ENCODE data around the gene PLD3. TPM values are rescaled to one million over a fixed set of nuclear protein-coding genes. Genes with fewer than 3 reads are reported as not detected.

Gene PLD3
- total RNA-seq, 1 donor: 136 TPM

DNA sequence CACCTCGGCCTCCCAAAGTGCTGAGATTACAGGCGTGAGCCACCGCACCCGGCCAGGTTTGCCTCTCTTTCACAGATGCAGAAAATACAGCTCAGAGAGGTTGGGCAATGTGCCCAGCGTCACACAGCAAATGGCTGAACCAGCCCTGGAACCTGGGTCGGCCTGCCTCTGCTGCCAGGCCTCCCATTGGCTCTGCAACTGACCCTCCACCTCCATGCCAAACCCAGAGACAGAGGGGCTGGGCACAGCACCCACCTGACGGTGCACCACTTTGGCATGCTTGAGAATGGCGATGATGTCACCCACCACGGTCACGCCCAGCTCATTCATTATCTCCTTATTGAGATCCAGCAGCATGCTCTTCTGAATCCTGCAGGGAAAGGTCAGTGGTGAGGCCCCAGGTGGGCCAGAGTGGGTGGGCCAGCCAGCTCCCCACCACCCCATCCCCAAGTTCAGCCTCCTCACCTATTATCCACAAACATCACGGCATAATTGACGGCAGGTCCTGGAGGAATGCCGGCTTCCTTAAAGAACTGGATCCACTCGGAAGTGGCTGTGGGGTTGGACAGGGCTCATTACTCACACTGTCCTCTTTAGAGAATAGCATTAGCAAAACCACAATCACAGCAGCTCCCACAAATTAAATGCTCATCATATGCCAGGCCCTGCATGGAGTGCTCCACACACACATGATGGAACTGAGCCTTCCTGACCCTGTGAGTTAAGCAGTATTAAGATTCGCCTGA lies 12.5 kb upstream of the PLD3 start:
- Histone ChIP-seq H3K79me2 (ENCODE audit: insufficient read depth, low read length) (peaks cover 16% of the 10 kb centered on the region), H3K4me1 (ENCODE audit: insufficient read depth, low read length) (no peaks in the 10 kb centered on the region), H3K36me3 (ENCODE audit: insufficient read depth, low read length) (peaks cover 21% of the 10 kb centered on the region), H2AFZ (ENCODE audit: low read length) (no peak overlapping the region), H3K4me2 (ENCODE audit: insufficient read depth, low read length) (no peak overlapping the region), H3K9me3 (ENCODE audit: low read depth, low read length) (no peaks in the 10 kb centered on the region), H3K4me3 (ENCODE audit: insufficient read depth, low read length) (no peak overlapping the region), H4K20me1 (ENCODE audit: insufficient read depth, low read length) (no peaks in the 10 kb centered on the region), H3K27ac (ENCODE audit: low read depth, low read length) (no peak overlapping the region), H3K27me3 (ENCODE audit: insufficient read depth, low read length) (no peaks in the 10 kb centered on the region)
- TF ChIP-seq CTCF (IDR thresholded peaks at IDR 0.05; ENCODE audit: extremely low read depth, low read depth, low read length): no peak
- DNase-seq (ENCODE audit: insufficient read length, low spot score, missing footprints): peak; percentile 75

GRCh38 chr19:40336601-40336900 lies 11.9 kb upstream of the PLD3 start:
- H3K79me2 ChIP-seq (ENCODE audit: insufficient read depth, low read length): peaks cover 19% of the 10 kb centered on the region
- no peak overlapping the region for H3K4me2 ChIP-seq (ENCODE audit: insufficient read depth, low read length)
- H3K4me3 ChIP-seq (ENCODE audit: insufficient read depth, low read length): no peak overlapping the region
- peaks cover 16% of the 10 kb centered on the region for H3K36me3 ChIP-seq (ENCODE audit: insufficient read depth, low read length)
- no peaks in the 10 kb centered on the region for H3K27me3 ChIP-seq (ENCODE audit: insufficient read depth, low read length)
- H2AFZ ChIP-seq (ENCODE audit: low read length): no peak overlapping the region
- TF ChIP-seq CTCF (IDR thresholded peaks at IDR 0.05; ENCODE audit: extremely low read depth, low read depth, low read length): no peak
- no peak overlapping the region for H3K27ac ChIP-seq (ENCODE audit: low read depth, low read length)
- no peaks in the 10 kb centered on the region for H3K9me3 ChIP-seq (ENCODE audit: low read depth, low read length)
- H4K20me1 ChIP-seq (ENCODE audit: insufficient read depth, low read length): no peaks in the 10 kb centered on the region
- no peak for DNase-seq (ENCODE audit: insufficient read length, low spot score, missing footprints)
- H3K4me1 ChIP-seq (ENCODE audit: insufficient read depth, low read length): no peaks in the 10 kb centered on the region

DNA sequence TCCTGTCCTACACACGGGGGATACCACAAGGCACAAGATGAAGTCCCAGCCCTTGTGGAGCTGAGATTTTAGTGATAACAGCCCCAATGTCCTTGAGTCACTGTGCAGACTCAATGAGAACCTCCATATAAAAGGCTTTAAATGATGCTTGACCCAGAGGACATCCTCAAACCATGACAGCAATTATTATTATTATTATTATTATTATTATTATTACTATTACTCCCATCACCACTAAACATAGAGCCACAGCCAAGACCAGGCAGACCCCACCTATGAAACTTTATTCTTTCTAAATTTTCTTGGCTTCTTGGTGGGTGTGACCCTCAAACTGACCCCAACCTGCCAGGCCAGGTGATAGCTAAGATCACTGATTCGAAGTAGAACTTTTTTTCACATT lies 11.4 kb upstream of the PLD3 start:
- no peak overlapping the region for H3K4me3 ChIP-seq (ENCODE audit: insufficient read depth, low read length)
- peaks cover 22% of the 10 kb centered on the region for H3K79me2 ChIP-seq (ENCODE audit: insufficient read depth, low read length)
- H3K9me3 ChIP-seq (ENCODE audit: low read depth, low read length): no peaks in the 10 kb centered on the region
- peak; percentile 73 for DNase-seq (ENCODE audit: insufficient read length, low spot score, missing footprints)
- TF ChIP-seq CTCF (IDR thresholded peaks at IDR 0.05; ENCODE audit: extremely low read depth, low read depth, low read length): no peak
- no peaks in the 10 kb centered on the region for H3K4me1 ChIP-seq (ENCODE audit: insufficient read depth, low read length)
- H3K27ac ChIP-seq (ENCODE audit: low read depth, low read length): no peak overlapping the region
- H3K4me2 ChIP-seq (ENCODE audit: insufficient read depth, low read length): no peak overlapping the region
- no peaks in the 10 kb centered on the region for H3K27me3 ChIP-seq (ENCODE audit: insufficient read depth, low read length)
- H3K36me3 ChIP-seq (ENCODE audit: insufficient read depth, low read length): peaks cover 12% of the 10 kb centered on the region
- no peaks in the 10 kb centered on the region for H4K20me1 ChIP-seq (ENCODE audit: insufficient read depth, low read length)
- no peak overlapping the region for H2AFZ ChIP-seq (ENCODE audit: low read length)

- H3K9me3 ChIP-seq (ENCODE audit: low read depth, low read length): no peaks in the 10 kb centered on the region
- H3K36me3 ChIP-seq (ENCODE audit: insufficient read depth, low read length): peaks cover 8% of the 10 kb centered on the region
- H3K4me1 ChIP-seq (ENCODE audit: insufficient read depth, low read length): no peaks in the 10 kb centered on the region
- no peak overlapping the region for H3K4me2 ChIP-seq (ENCODE audit: insufficient read depth, low read length)
- peak; percentile 46 for DNase-seq (ENCODE audit: insufficient read length, low spot score, missing footprints)
- peaks cover 26% of the 10 kb centered on the region for H3K79me2 ChIP-seq (ENCODE audit: insufficient read depth, low read length)
- no peak overlapping the region for H3K4me3 ChIP-seq (ENCODE audit: insufficient read depth, low read length)
- H3K27ac ChIP-seq (ENCODE audit: low read depth, low read length): no peak overlapping the region
- no peak overlapping the region for H2AFZ ChIP-seq (ENCODE audit: low read length)
- no peak for TF ChIP-seq CTCF (IDR thresholded peaks at IDR 0.05; ENCODE audit: extremely low read depth, low read depth, low read length)
- no peaks in the 10 kb centered on the region for H3K27me3 ChIP-seq (ENCODE audit: insufficient read depth, low read length)
- H4K20me1 ChIP-seq (ENCODE audit: insufficient read depth, low read length): no peaks in the 10 kb centered on the region
These were observed 10.9 kb upstream of the PLD3 start for GRCh38 chr19:40337594-40337993.
